PC-3 (cell line): ENCODE measurements around the gene MACROD2. TPM values are rescaled to one million over a fixed set of nuclear protein-coding genes. Genes with fewer than 3 reads are reported as not detected.

ENCODE experiments used
- ATAC-seq: fragments of 200-7000 bp; cut with Tn5 transposase; 2 replicates; pipeline ENCODE4 v1.9.1; 2020; ENCODE audit warnings: mild to moderate bottlenecking, moderate library complexity
- BruUV-seq: library from RNA; stranded (reverse); fragments of 400-500 nt; replicated peaks from 2 replicates; lab custom pipeline; 2021; lab: Mats Ljungman, UMichigan
- CTCF ChIA-PET: fragments of 300-600 bp; sonication (Branson Sonifier 250); formaldehyde crosslinking; loops from one replicate; lab custom pipeline; 2022; ENCODE audit warnings: antibody characterized with exemption; lab: Charles Lee
- POLR2A ChIA-PET: fragments of 300-600 bp; sonication (Branson Sonifier 250); formaldehyde crosslinking; loops from one replicate; lab custom pipeline; 2022; ENCODE audit warnings: antibody characterized with exemption; ENCODE audit not compliant: unreplicated experiment; lab: Charles Lee
- DNase-seq: peaks from one replicate; pipeline ENCODE4 v3.0.0-alpha.2; 2015
- H2AFZ ChIP-seq: fragments of 300-600 bp; sonication (generic); 2 replicates; pipeline ENCODE4 v1.6.0; 2016; ENCODE audit warnings: antibody characterized with exemption, low read length
- H3F3A ChIP-seq: fragments of 300-600 bp; sonication (generic); one replicate; pipeline ENCODE4 v1.6.0; 2017; ENCODE audit warnings: antibody characterized with exemption, low read length, control low read depth, mild to moderate bottlenecking; ENCODE audit not compliant: unreplicated experiment
- H3K27ac ChIP-seq: fragments of 300-600 bp; sonication (generic); 2 replicates; pipeline ENCODE4 v1.5.1; 2016; ENCODE audit warnings: mild to moderate bottlenecking, low read length
- H3K27me3 ChIP-seq: fragments of 300-600 bp; sonication (generic); 2 replicates; pipeline ENCODE4 v1.6.1; 2016; ENCODE audit warnings: low read length, mixed read lengths
- H3K36me3 ChIP-seq: fragments of 300-600 bp; sonication (generic); 2 replicates; pipeline ENCODE4 v1.6.1; 2016; ENCODE audit warnings: low read depth, mixed run types, low read length, mixed read lengths
- H3K4me1 ChIP-seq: fragments of 300-600 bp; sonication (generic); 2 replicates; pipeline ENCODE4 v1.5.1; 2016; ENCODE audit warnings: low read length; ENCODE audit not compliant: insufficient read depth
- H3K4me2 ChIP-seq: fragments of 300-600 bp; sonication (generic); 2 replicates; pipeline ENCODE4 v1.6.0; 2016; ENCODE audit warnings: low read length
- H3K4me3 ChIP-seq: fragments of 300-600 bp; sonication (generic); 2 replicates; pipeline ENCODE4 v1.5.1; 2016; ENCODE audit warnings: mild to moderate bottlenecking, low read length, mixed read lengths
- H3K79me2 ChIP-seq: fragments of 300-600 bp; sonication (generic); 2 replicates; pipeline ENCODE4 v1.6.1; 2017; ENCODE audit warnings: low read length, mixed read lengths
- H3K9ac ChIP-seq: fragments of 300-600 bp; sonication (generic); 2 replicates; pipeline ENCODE4 v1.6.0; 2016; ENCODE audit warnings: mild to moderate bottlenecking, low read length
- H3K9me2 ChIP-seq: fragments of 300-600 bp; sonication (generic); replicated peaks from 2 replicates; pipeline ENCODE4 v1.6.1; 2016; ENCODE audit warnings: mixed run types, low read length, mixed read lengths
- H3K9me3 ChIP-seq: fragments of 300-600 bp; sonication (generic); 2 replicates; pipeline ENCODE4 v1.6.1; 2016; ENCODE audit warnings: low read length, mixed read lengths
- H4K20me1 ChIP-seq: fragments of 300-600 bp; sonication (generic); 2 replicates; pipeline ENCODE4 v1.6.1; 2016; ENCODE audit warnings: low read length, mixed read lengths
- EZH2 ChIP-seq: fragments of 300-600 bp; sonication (generic); IDR thresholded peaks from one replicate; pipeline ENCODE4 v1.6.1; 2017; ENCODE audit warnings: antibody characterized with exemption, mild to moderate bottlenecking, low read length; ENCODE audit not compliant: unreplicated experiment
- EZH2phosphoT487 ChIP-seq: fragments of 300-600 bp; sonication (generic); IDR thresholded peaks from 2 replicates; pipeline ENCODE4 v1.6.1; 2018; ENCODE audit warnings: mild to moderate bottlenecking, antibody characterized with exemption, low read length, borderline replicate concordance
- intact Hi-C: fragments of 100-400 bp; cut with micrococcal nuclease; formaldehyde crosslinking; loops from 2 replicates; pipeline ENCODE4 v1.9.0; 2023
- total RNA-seq: library from RNA; depleted of rRNA; stranded (reverse); fragments of >200 nt; gene quantifications from 2 replicates; pipeline ENCODE4 v1.2.3, GENCODE V29; 2014
- TF ChIP-seq, protein P1 (sequence below): fragments of 300-600 bp; sonication (generic); conservative IDR thresholded peaks from 2 replicates; pipeline ENCODE4 v1.5.1; 2017; ENCODE audit warnings: antibody characterized with exemption, low read depth, mild to moderate bottlenecking, low read length

MACROD2 gene
- total RNA-seq, 1 experiment from 2014 or later, result 3.1 TPM

DNA sequence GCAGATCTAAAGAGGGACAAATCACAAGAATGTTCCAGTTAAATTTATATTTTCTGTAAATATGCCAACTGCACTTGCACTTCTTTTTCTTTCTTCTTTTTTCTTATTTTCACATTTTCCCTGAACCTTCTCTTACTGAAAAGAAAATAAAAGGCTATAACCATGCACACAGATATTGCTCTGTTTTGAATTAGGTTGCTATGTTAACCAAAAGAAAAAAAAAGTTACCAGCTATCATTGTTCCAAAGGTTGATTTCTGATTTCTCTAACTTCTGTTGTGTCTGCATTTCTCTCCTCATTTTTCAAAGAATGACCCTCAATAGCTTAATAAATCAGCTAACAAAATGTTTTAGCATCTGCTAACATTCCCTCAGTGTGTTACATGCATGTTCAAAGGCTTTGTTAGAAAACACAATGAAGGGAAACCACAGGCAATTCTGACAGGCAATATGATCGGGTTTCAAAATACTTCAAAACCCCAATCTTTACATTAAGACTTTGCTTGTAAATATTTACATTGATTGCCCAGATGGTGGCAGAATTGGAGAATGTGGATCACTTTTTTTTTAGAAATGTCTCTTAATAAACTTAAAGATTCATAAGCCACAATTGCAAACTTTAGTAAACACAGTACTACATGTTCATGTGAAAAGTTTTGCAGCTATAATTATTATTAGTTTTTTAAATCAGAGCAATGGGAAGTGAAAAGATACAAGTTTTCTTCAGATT is 1270.4 kb downstream of the MACROD2 start:
- H3K4me3 ChIP-seq, result no peak overlapping the region
- no peaks in the 10 kb centered on the region for H3K9me2 ChIP-seq
- no TSS peak for BruUV-seq
- ChIA-PET CTCF (no interaction called here), POLR2A (interaction anchor here (0.6 to 0.7 kb wide), 2 partner anchors 476 to 656 kb away, joined by 3 to 4 read pairs; no protein-coding TSS in a partner anchor)
- no peak overlapping the region for H3K27ac ChIP-seq
- no peaks in the 10 kb centered on the region for H4K20me1 ChIP-seq
- H3K9ac ChIP-seq, result no peak overlapping the region
- H3F3A ChIP-seq, result no peaks in the 10 kb centered on the region
- no peaks in the 10 kb centered on the region for H3K9me3 ChIP-seq
- intact Hi-C loops, result no loop called here
- H2AFZ ChIP-seq, result no peak overlapping the region
- H3K79me2 ChIP-seq, result no peaks in the 10 kb centered on the region
- peaks cover 6% of the 10 kb centered on the region; the same call in 1 of the 2 replicates for H3K4me1 ChIP-seq
- no peaks in the 10 kb centered on the region for H3K27me3 ChIP-seq
- TF ChIP-seq EZH2phosphoT487 (no peak), EZH2 (no peak)
- TF ChIP-seq, protein P1, sequence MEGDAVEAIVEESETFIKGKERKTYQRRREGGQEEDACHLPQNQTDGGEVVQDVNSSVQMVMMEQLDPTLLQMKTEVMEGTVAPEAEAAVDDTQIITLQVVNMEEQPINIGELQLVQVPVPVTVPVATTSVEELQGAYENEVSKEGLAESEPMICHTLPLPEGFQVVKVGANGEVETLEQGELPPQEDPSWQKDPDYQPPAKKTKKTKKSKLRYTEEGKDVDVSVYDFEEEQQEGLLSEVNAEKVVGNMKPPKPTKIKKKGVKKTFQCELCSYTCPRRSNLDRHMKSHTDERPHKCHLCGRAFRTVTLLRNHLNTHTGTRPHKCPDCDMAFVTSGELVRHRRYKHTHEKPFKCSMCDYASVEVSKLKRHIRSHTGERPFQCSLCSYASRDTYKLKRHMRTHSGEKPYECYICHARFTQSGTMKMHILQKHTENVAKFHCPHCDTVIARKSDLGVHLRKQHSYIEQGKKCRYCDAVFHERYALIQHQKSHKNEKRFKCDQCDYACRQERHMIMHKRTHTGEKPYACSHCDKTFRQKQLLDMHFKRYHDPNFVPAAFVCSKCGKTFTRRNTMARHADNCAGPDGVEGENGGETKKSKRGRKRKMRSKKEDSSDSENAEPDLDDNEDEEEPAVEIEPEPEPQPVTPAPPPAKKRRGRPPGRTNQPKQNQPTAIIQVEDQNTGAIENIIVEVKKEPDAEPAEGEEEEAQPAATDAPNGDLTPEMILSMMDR, result peak; percentile 54
- no peaks in the 10 kb centered on the region for H3K36me3 ChIP-seq
- peak overlapping the region; percentile 13; the same call in 1 of the 2 replicates for H3K4me2 ChIP-seq
- DNase-seq (peak; percentile 15), ATAC-seq (no peak)

DNA sequence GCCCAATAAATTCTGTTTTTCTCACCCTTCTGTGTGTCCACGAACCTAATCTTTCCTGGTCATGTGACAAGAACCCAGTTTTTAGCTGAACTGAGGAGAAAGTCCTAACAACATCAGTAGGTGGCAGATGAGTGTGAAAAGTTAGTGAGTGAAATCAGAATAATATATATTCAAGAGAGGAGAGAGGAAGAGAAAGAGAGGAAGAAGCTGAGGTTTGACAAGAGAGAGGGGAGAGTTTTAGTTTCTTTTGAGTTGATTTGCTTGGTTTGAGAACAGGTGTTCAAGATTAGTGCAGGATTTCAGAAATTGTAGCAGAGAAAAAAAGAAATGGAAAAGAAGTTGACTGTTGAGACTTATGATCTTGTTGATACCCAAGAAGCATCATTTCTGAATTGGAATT is 1272.6 kb downstream of the MACROD2 start:
- Histone ChIP-seq H3F3A (no peaks in the 10 kb centered on the region), H3K4me3 (no peak overlapping the region), H4K20me1 (no peaks in the 10 kb centered on the region), H3K4me2 (no peak overlapping the region), H2AFZ (no peak overlapping the region), H3K9ac (no peak overlapping the region), H3K27ac (no peak overlapping the region), H3K9me3 (no peaks in the 10 kb centered on the region), H3K4me1 (peaks cover 6% of the 10 kb centered on the region; the same call in 1 of the 2 replicates), H3K27me3 (no peaks in the 10 kb centered on the region), H3K79me2 (no peaks in the 10 kb centered on the region), H3K9me2 (no peaks in the 10 kb centered on the region), H3K36me3 (no peaks in the 10 kb centered on the region)
- no TSS peak for BruUV-seq
- TF ChIP-seq EZH2phosphoT487, result no peak
- TF ChIP-seq, protein P1, result no peak; the same call in 1 of the 2 replicates
- TF ChIP-seq EZH2, result no peak
- ChIA-PET CTCF (no interaction called here), POLR2A (no interaction called here)
- intact Hi-C loops, result no loop called here
- ATAC-seq (no peak), DNase-seq (no peak)

DNA sequence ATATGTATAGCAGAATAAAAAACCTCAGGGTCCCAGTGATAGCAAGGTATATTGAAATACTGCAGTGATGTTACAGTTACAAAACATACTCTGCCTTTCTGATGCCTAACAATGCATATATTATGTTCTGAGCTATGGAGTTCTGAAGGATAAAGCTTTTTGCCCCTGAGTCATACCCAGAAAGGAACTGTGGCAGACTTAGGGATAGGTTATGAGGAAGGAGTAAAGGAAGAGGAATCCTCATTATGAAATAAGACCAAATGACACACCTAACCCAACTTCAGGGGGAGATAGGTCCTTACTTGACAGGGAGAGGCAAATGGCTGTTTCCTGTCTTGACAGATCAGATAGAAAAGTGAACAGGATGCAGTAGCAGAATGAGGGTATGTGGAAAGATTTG is 1282.7 kb downstream of the MACROD2 start:
- Histone ChIP-seq H3K9me3 (no peaks in the 10 kb centered on the region), H3K27ac (no peak overlapping the region), H3K4me2 (no peak overlapping the region), H3K79me2 (no peaks in the 10 kb centered on the region), H3F3A (no peaks in the 10 kb centered on the region), H3K4me3 (no peak overlapping the region), H3K9me2 (no peaks in the 10 kb centered on the region), H4K20me1 (no peaks in the 10 kb centered on the region), H3K9ac (no peak overlapping the region), H2AFZ (no peak overlapping the region), H3K4me1 (0 out of 2 replicates have a peak, but pooled peaks cover 6% of the 10 kb centered on the region), H3K27me3 (no peaks in the 10 kb centered on the region), H3K36me3 (no peaks in the 10 kb centered on the region)
- ChIA-PET CTCF (no interaction called here), POLR2A (no interaction called here)
- BruUV-seq, result no TSS peak
- peak; percentile 61 for ATAC-seq
- DNase-seq, result peak; percentile 66
- intact Hi-C loops, result no loop called here
- TF ChIP-seq EZH2, result no peak
- TF ChIP-seq, protein P1, result no peak
- TF ChIP-seq EZH2phosphoT487, result no peak
